LNCaP clone FGC (cell line): ENCODE data around the gene CEBPE.

Experiments
- DNase-seq: peaks from one replicate; pipeline ENCODE4 v3.0.0-alpha.2; 2011; ENCODE audit warnings: low read depth
- H3K4me3 ChIP-seq: 2 replicates; pipeline ENCODE4 v1.5.1; 2011; ENCODE audit warnings: mild to moderate bottlenecking, low read depth, low read length, control low read depth
- CTCF ChIP-seq: IDR thresholded peaks from 2 replicates; pipeline ENCODE4 v1.5.1; 2012; ENCODE audit warnings: mild to moderate bottlenecking; ENCODE audit not compliant: control insufficient read depth, insufficient read depth; ENCODE audit errors: extremely low read depth

CEBPE gene

GRCh38 chr14:23146351-23146910 is 27.4 kb upstream of the CEBPE start:
- TF ChIP-seq CTCF, result no peak
- no peak overlapping the region for H3K4me3 ChIP-seq
- DNase-seq, result no peak

- DNase-seq, result no peak
- H3K4me3 ChIP-seq, result no peak overlapping the region
- no peak for TF ChIP-seq CTCF
Measured at GRCh38 chr14:23145794-23146350, 26.8 kb upstream of the CEBPE start.

- DNase-seq, result no peak
- no peak for TF ChIP-seq CTCF
- H3K4me3 ChIP-seq, result no peak overlapping the region
Measured at GRCh38 chr14:23143911-23144310, 24.9 kb upstream of the CEBPE start.

- DNase-seq, result no peak
- H3K4me3 ChIP-seq, result no peak overlapping the region
- no peak for TF ChIP-seq CTCF
Measured at GRCh38 chr14:23142826-23143225, 23.8 kb upstream of the CEBPE start.

- no peak for DNase-seq
- no peak for TF ChIP-seq CTCF
- no peak overlapping the region for H3K4me3 ChIP-seq
Measured at GRCh38 chr14:23141706-23142444, 22.8 kb upstream of the CEBPE start.

- no peak for DNase-seq
- TF ChIP-seq CTCF, result no peak
Measured at GRCh38 chr14:23140371-23140770, 21.3 kb upstream of the CEBPE start.

More at GRCh38 chr14:23140371-23140770, 21.3 kb upstream of the CEBPE start:
- no peak overlapping the region for H3K4me3 ChIP-seq
